GM12878 (cell line): ENCODE results near the gene MRPS35. TPM values are rescaled to one million over a fixed set of nuclear protein-coding genes. Genes with fewer than 3 reads are reported as not detected.

Experiments
- BHLHE40 ChIP-seq, 2 experiments: fragments of 450-650 bp in 1 of 2; IDR thresholded peaks; 2 replicates each; pipeline ENCODE4 v1.6.1; 2011 to 2017; ENCODE audit warnings: low read depth in 2 of 2, borderline replicate concordance in 1 of 2, improper control_type of control experiment in 1 of 2, low read length in 1 of 2, mild to moderate bottlenecking in 1 of 2
- CREM ChIP-seq: IDR thresholded peaks from 2 replicates; pipeline ENCODE4 v1.6.1; 2014; ENCODE audit warnings: antibody characterized with exemption, low read depth
- CUX1 ChIP-seq: IDR thresholded peaks from 2 replicates; pipeline ENCODE4 v1.6.1; 2012; ENCODE audit warnings: improper control_type of control experiment, low read depth, low read length; ENCODE audit not compliant: insufficient replicate concordance
- ETV6 ChIP-seq, 2 experiments: fragments of 450-650 bp in 1 of 2; IDR thresholded peaks in 1 of 2; conservative IDR thresholded peaks in 1 of 2; 2 replicates each; pipeline ENCODE4 v1.6.1; 2014; ENCODE audit warnings: antibody characterized with exemption in 1 of 2, borderline replicate concordance in 1 of 2, low read depth in 1 of 2, mild to moderate bottlenecking in 1 of 2, moderate library complexity in 1 of 2
- FOXM1 ChIP-seq: IDR thresholded peaks from 2 replicates; pipeline ENCODE4 v1.6.1; 2012; ENCODE audit warnings: low read depth, mild to moderate bottlenecking, inconsistent platforms, low read length, moderate library complexity
- HDAC2 ChIP-seq: fragments of 200-600 bp; sonication (generic); IDR thresholded peaks from 2 replicates; pipeline ENCODE4 v1.6.1; 2017
- IKZF2 ChIP-seq, 2 experiments: fragments of 450-650 bp; IDR thresholded peaks; 2 replicates each; pipeline ENCODE4 v1.6.1; 2017; ENCODE audit warnings: mild to moderate bottlenecking in 2 of 2, moderate library complexity in 2 of 2
- KDM1A ChIP-seq: fragments of 200-600 bp; sonication (generic); IDR thresholded peaks from 2 replicates; pipeline ENCODE4 v1.6.1; 2016; ENCODE audit warnings: borderline replicate concordance
- MXI1 ChIP-seq: fragments of 150-350 bp; IDR thresholded peaks from 2 replicates; pipeline ENCODE4 v1.6.1; 2011; ENCODE audit warnings: low read depth, mild to moderate bottlenecking, inconsistent platforms, low read length, improper control_type of control experiment
- MYB ChIP-seq: fragments of 150-350 bp; IDR thresholded peaks from 2 replicates; pipeline ENCODE4 v1.6.1; 2014; ENCODE audit warnings: mild to moderate bottlenecking, low read depth, low read length, borderline replicate concordance
- PAX5 ChIP-seq: IDR thresholded peaks from 2 replicates; pipeline ENCODE4 v1.6.1; 2011; ENCODE audit warnings: low read depth, low read length, borderline replicate concordance
- RB1 ChIP-seq: fragments of 450-650 bp; formaldehyde crosslinking; IDR thresholded peaks from 2 replicates; pipeline ENCODE4 v1.6.1; 2017; ENCODE audit warnings: mild to moderate bottlenecking, borderline replicate concordance
- SMAD5 ChIP-seq: IDR thresholded peaks from 2 replicates; pipeline ENCODE4 v1.6.1; 2016; ENCODE audit warnings: antibody characterized with exemption, low read depth
- TCF12 ChIP-seq: IDR thresholded peaks from 2 replicates; pipeline ENCODE4 v1.6.1; 2011; ENCODE audit warnings: low read depth, mild to moderate bottlenecking, low read length
- TCF3 ChIP-seq: IDR thresholded peaks from 2 replicates; pipeline ENCODE4 v1.6.1; 2012; ENCODE audit warnings: low read depth, mild to moderate bottlenecking, low read length, borderline replicate concordance; ENCODE audit not compliant: insufficient read depth
- YBX1 ChIP-seq: fragments of 450-650 bp; IDR thresholded peaks from 2 replicates; pipeline ENCODE4 v1.6.1; 2016; ENCODE audit warnings: antibody characterized with exemption
- ZSCAN29 ChIP-seq: fragments of 450-650 bp; IDR thresholded peaks from 2 replicates; pipeline ENCODE4 v1.6.1; 2017; ENCODE audit warnings: mild to moderate bottlenecking, moderate library complexity
- ZZZ3 ChIP-seq: IDR thresholded peaks from 2 replicates; pipeline ENCODE4 v1.6.1; 2011; ENCODE audit warnings: low read depth; ENCODE audit not compliant: control insufficient read depth, insufficient read length
- polyA plus RNA-seq, 11 experiments: library from polyadenylated mRNA; depleted of rRNA in 4 of 11; unstranded in 6 of 11; stranded (reverse) in 5 of 11; fragments of >200 nt; fragmentation: Nextera tagmentation in 4 of 11; fragmentation: Illumina TruSeq in 1 of 11; extraction: Ambion mirVana in 4 of 11; extraction: Trizol in 1 of 11; gene quantifications; 1 replicate in 1 of 11; 2 replicates in 10 of 11; pipeline versions ENCODE4 v1.2.1 to v1.2.3, GENCODE V29; 2011 to 2016; ENCODE audit warnings: inconsistent platforms in 2 of 11, missing spikeins in 2 of 11, low read depth in 1 of 11
- total RNA-seq, 4 experiments: library from RNA; depleted of rRNA in 3 of 4; stranded (reverse); fragments of >200 nt in 3 of 4; fragmentation: Illumina TruSeq in 1 of 4; extraction: Trizol in 1 of 4; gene quantifications; 2 replicates each; pipeline versions ENCODE4 v1.2.1 to v1.2.3, GENCODE V29; 2013 to 2021
- TF ChIP-seq, protein P1 (sequence below): fragments of 450-650 bp; IDR thresholded peaks from 2 replicates; pipeline ENCODE4 v1.6.1; 2017; ENCODE audit warnings: borderline replicate concordance
- TF ChIP-seq, protein P2 (sequence below): fragments of 450-650 bp; formaldehyde crosslinking; IDR thresholded peaks from 2 replicates; pipeline ENCODE4 v1.4.0; 2022; ENCODE audit warnings: mild to moderate bottlenecking, moderate library complexity

The MRPS35 gene
- total and polyA plus RNA-seq, 10 of the 15 experiments (the other 5 are each of a cell fraction or from before 2014, with no cell fraction given), result 45.7 to 111 (median 67.1) TPM

- TF ChIP-seq CUX1 (no peak), TCF3 (0 out of 2 replicates have a peak, but pooled peaks have one; percentile 44), SMAD5 (peak; percentile 70; the same call in 1 of the 2 replicates), RB1 (peak; percentile 78; the same call in 1 of the 2 replicates), ZSCAN29 (no peak), HDAC2 (no peak), YBX1 (no peak), MXI1 (peak; percentile 97), FOXM1 (no peak), ZZZ3 (no peak), KDM1A (no peak), IKZF2 (IDR thresholded peaks at IDR 0.05) (peak in 1 of 2 experiments; percentile 35; a peak in 1 of 4 replicates), MYB (no peak), BHLHE40 (IDR thresholded peaks at IDR 0.05; ENCODE audit: borderline replicate concordance in 1 of 2, low read depth in 2 of 2, low read length in 1 of 2) (peak in 1 of 2 experiments; percentile 34; a peak in 1 of 4 replicates), CREM (peak; percentile 58; the same call in 1 of the 2 replicates), PAX5 (peak; percentile 23; the same call in 1 of the 2 replicates), ETV6 (conservative IDR thresholded peaks at IDR 0.05 in 1 of 2, IDR thresholded peaks at IDR 0.05 in 1 of 2; ENCODE audit: borderline replicate concordance in 1 of 2, low read depth in 1 of 2) (no peak; a peak in 1 of 4 replicates), TCF12 (peak; percentile 52; the same call in 1 of the 2 replicates)
- TF ChIP-seq, protein P1, sequence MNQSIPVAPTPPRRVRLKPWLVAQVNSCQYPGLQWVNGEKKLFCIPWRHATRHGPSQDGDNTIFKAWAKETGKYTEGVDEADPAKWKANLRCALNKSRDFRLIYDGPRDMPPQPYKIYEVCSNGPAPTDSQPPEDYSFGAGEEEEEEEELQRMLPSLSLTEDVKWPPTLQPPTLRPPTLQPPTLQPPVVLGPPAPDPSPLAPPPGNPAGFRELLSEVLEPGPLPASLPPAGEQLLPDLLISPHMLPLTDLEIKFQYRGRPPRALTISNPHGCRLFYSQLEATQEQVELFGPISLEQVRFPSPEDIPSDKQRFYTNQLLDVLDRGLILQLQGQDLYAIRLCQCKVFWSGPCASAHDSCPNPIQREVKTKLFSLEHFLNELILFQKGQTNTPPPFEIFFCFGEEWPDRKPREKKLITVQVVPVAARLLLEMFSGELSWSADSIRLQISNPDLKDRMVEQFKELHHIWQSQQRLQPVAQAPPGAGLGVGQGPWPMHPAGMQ, result no peak
- TF ChIP-seq, protein P2, sequence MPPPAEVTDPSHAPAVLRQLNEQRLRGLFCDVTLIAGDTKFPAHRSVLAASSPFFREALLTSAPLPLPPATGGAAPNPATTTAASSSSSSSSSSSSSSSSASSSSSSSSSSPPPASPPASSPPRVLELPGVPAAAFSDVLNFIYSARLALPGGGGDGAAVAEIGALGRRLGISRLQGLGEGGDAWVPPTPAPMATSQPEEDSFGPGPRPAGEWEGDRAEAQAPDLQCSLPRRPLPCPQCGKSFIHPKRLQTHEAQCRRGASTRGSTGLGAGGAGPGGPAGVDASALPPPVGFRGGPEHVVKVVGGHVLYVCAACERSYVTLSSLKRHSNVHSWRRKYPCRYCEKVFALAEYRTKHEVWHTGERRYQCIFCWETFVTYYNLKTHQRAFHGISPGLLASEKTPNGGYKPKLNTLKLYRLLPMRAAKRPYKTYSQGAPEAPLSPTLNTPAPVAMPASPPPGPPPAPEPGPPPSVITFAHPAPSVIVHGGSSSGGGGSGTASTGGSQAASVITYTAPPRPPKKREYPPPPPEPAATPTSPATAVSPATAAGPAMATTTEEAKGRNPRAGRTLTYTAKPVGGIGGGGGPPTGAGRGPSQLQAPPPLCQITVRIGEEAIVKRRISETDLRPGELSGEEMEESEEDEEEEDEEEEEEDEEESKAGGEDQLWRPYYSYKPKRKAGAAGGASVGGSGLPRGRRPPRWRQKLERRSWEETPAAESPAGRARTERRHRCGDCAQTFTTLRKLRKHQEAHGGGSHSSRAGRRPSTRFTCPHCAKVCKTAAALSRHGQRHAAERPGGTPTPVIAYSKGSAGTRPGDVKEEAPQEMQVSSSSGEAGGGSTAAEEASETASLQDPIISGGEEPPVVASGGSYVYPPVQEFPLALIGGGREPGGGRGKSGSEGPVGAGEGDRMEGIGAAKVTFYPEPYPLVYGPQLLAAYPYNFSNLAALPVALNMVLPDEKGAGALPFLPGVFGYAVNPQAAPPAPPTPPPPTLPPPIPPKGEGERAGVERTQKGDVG (CRISPR knock-in tag), result no peak
These were observed at the start of gene MRPS35 (continued) for GRCh38 chr12:27710592-27711316.
